GM21576 (cell line): ENCODE data around the gene ATP5F1E.

ENCODE experiments used
- ATAC-seq: cut with Tn5 transposase; IDR thresholded peaks from one replicate; pipeline ENCODE4 v1.9.1; 2021; ENCODE audit warnings: mild to moderate bottlenecking, moderate library complexity; ENCODE audit not compliant: unreplicated experiment

ATP5F1E gene

DNA sequence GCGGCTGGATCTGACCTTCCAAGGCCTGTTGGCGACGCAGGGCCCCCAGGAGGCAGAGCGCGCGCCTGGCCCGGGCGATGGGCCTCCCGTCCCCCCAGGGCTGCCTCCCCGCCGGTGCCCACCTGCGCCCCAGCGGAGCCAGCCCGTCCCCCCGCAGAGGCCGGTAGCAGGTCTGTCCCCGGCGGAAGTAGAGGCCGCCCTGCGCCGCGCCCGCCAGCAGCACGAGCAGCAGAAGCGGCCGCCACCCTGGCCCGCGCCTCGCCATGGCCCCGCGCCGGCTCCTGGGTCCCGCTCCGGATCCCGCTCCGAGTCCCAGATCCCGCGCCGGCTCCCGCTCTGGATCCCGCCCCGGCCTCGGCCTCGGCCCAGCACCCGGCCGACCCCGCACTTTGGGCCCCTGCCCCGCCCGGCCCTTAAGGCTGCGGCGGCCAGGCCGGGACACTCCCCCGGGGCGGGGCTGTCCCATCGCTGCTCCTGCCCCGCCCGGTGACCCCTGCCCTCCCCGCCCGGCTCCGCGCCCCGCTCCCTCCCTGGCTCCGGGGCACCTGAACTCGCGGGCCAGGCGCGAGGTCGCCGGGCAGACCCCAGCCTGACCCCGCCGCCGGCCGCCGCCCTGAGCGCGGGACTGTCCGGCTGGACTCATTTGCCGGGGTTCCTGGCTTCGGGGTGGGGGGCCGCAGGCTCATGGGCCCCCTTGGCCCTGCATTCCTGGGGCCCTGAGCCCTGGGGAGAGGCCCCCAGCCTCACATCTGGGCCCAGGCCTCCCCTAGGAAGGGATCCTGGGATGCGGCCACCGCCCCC, 25.1 kb downstream of the ATP5F1E start, which contains the start of gene CTSZ:
TSS of gene CTSZ (minus strand) at position 391 of the 801 bp plus-strand sequence. CDS start at position 265, 126 bp downstream.
- ATAC-seq, result no peak

DNA sequence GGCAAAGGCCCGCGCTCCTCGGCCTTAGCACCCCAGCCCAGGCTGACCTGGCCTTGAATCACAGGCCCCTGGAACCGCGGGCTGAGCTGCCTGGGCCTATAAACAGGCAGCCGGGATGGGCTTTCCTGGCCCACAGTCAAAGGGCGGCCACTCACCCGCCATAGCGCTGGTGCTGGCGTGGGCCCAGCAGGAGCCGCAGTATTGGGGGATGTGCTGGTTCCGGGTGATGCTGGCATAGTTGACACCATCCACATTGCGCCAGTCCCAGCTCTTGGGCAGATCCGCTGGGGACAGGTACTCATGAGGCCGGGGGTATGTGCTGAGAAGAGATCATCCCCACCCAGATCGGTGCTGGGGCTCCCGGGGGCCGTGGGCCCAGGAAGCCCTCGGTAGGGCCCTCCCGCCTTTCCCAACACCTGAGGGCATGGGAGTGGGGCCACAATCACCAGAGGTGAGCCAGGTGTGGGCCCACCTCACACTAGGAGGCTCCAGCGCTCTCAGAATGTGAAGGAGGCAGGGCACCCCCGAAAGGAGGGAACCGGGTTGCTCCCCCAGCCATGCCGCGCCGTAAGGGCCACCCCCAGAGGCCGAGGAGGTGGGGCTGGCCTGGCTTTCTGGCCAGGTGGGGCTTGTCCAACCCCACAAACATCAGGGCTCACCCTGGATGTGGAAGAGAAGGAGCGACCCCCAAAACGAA, 25.8 kb downstream of the ATP5F1E start:
- ATAC-seq, result no peak

DNA sequence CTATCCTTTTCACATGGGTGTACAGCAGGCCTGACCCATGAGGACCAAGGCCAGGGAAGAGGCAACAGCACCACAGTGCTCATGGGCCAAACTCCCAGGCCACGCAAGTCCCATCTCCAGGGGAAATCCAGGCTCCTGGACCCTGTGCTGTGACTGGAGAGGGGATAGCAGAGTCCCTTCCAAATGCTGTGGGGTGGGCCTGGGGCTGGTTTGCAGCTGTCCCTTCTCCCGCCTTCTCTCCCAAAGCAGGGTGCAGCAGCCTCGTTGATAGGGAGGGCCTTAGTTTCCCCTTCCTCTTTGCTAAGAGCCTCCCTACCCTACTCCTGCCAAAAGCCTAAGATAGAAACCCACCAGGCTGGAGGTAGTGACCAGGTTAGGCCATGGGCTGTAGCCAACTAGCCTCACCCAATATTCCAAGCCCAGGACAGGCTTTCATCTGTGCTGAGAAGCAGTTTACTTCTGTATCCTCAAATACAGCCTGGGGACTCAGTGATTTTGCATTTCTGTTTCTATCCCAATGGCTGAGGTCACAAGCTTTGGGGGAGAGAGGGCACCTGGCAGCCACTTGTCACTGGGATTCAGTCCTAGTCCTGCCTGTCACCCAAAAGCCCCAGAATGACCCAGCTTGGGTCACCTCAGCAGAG, 26.5 kb downstream of the ATP5F1E start:
- ATAC-seq, result no peak

GRCh38 chr20:59004763-59005522, 27.2 kb downstream of the ATP5F1E start:
- peak; percentile 56 for ATAC-seq

DNA sequence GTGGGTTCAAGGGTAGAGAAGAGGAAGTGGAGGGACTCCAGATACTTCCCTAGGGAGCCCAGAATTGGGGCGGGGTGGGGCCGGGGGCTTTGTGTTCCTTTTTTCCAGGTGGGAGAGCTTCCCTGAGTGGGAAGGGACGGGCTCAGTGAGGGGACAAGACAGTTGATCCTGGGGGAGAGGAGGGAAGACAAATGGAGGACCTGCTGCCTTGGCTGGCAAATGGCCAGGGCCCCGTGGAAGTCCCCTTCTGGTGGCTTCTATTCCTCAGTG, 27.7 kb downstream of the ATP5F1E start:
- ATAC-seq, result no peak

DNA sequence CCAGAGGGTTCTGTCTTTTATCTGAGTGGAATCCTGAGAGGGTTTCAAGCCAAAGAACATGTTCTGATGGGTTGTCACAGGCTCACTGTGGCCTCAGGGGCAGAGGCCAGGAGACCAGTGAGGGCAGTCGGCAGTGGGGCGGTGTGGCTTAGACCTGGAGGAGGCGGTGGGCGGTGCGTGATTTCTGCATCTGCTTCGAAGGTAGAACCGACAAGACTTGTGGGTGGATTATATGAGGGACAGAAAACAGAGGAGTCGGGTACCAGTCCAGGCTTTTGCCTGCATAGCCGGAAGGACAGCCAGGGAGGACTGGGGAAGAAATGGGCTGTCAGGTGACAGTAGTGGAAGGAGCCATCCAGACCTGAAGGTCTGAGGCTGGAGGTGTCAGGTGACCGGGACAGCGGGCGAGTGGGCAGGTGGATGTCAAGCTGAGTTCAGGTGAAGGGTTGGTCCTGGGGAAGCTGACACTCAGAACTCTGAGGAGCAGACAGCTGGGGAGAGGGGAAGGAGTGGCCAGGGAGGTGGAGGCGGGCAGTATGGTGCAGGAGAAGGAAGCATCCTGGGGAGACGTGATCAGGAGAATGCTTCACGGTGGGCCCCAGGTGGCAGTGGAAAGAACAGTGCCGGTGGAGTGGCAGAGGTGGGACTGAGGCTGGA, 28.2 kb downstream of the ATP5F1E start:
- ATAC-seq, result no peak

GRCh38 chr20:59002874-59003399, 29.2 kb downstream of the ATP5F1E start:
- no peak for ATAC-seq

DNA sequence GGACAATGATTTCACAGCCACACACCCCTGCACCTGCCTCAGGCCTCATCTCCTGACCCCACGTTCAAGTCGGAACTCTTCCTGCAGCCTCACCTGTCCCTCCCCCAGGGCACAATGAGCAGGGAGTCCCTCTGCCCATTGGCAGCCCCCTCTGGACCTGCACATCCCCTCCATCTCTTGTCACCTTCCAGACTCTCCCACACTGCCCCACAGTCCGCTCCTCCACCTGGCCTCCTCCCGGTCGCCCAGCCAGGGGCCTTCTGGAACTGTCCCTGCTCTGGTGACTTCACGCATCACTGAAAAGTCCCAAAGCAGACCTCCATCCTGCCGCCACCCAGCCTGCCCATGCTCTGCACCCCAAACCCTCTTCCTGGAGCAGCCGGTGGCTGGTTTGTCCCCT, 29.7 kb downstream of the ATP5F1E start:
- ATAC-seq, result no peak

- ATAC-seq, result no peak
Measured at GRCh38 chr20:59001449-59002171, 30.5 kb downstream of the ATP5F1E start.

DNA sequence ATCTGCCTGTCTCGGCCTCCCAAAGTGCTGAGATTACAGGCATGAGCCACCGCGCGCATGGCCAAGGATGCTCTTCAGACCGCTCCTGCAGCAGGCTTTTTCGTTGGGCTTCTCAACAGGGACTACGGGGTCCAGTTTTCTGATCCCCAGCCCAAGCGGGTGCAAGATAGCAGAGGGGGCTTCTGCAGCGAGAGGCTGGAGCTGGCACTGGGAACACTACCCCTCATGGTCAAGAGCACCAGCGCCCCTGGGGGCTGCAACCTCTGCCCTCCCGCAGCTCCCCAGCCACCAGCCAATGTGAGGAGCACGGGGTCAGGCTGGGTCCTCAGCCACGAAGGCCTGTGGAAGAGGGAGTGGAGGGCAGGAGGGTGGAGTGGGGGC, 31.1 kb downstream of the ATP5F1E start:
- ATAC-seq, result no peak

GRCh38 chr20:59000326-59000725, 31.8 kb downstream of the ATP5F1E start:
- ATAC-seq, result no peak

- ATAC-seq, result no peak
Measured at GRCh38 chr20:58998656-58999055, 33.5 kb downstream of the ATP5F1E start.

- no peak for ATAC-seq
Measured at GRCh38 chr20:58997141-58997770, 34.9 kb downstream of the ATP5F1E start.

GRCh38 chr20:58996226-58996611, 35.9 kb downstream of the ATP5F1E start:
- no peak for ATAC-seq

- no peak for ATAC-seq
Measured at GRCh38 chr20:58995461-58996225, 36.5 kb downstream of the ATP5F1E start.

GRCh38 chr20:58994390-58995159, 37.6 kb downstream of the ATP5F1E start:
- ATAC-seq, result no peak

- ATAC-seq, result no peak
Measured at GRCh38 chr20:58993332-58994248, 38.5 kb downstream of the ATP5F1E start.
